Colonic mucosa (tissue), 4 donors: Measurements from ENCODE around the gene BAX. TPM values are rescaled to one million over a fixed set of nuclear protein-coding genes. Genes with fewer than 3 reads are reported as not detected.
"Not testable (repeated sequence)": the region's sequence is repeated elsewhere in the genome, so short reads cannot be mapped to it uniquely, and the experiment has no call there.

Experiments used
- DNase-seq: peaks from one replicate; pipeline ENCODE4 v3.0.0-alpha.2; 2020
- H3K27ac ChIP-seq: fragments of 200-600 bp; one replicate; pipeline ENCODE4 v1.8.0; 2021
- H3K27me3 ChIP-seq: fragments of 200-600 bp; one replicate; pipeline ENCODE4 v1.8.0; 2021
- H3K36me3 ChIP-seq: fragments of 200-600 bp; one replicate; pipeline ENCODE4 v1.8.0; 2021
- H3K4me1 ChIP-seq: fragments of 200-600 bp; one replicate; pipeline ENCODE4 v1.8.0; 2021; ENCODE audit warnings: mild to moderate bottlenecking
- H3K4me3 ChIP-seq: fragments of 200-600 bp; one replicate; pipeline ENCODE4 v1.8.0; 2021
- H3K9ac ChIP-seq, 2 donors: one replicate each; pipeline ENCODE4 v1.7.0; 2013; ENCODE audit warnings: control low read depth in 2 of 2, low read depth in 2 of 2, low read length in 2 of 2
- H3K9me3 ChIP-seq: fragments of 200-600 bp; one replicate; pipeline ENCODE4 v1.8.0; 2021
- CTCF ChIP-seq: fragments of 200-600 bp; IDR thresholded peaks from one replicate; pipeline ENCODE4 v1.8.0; 2022; ENCODE audit warnings: antibody characterized with exemption, mild to moderate bottlenecking
- intact Hi-C: fragments of 100-400 bp; cut with DNase I; formaldehyde crosslinking; loops from one replicate; pipeline ENCODE4 v1.14.1; 2022
- total RNA-seq, 2 donors: library from RNA; stranded (reverse); fragmentation: NEBNext Ultra II Directional in 1 of 2; extraction: Animal tissue kit (Norgen Biotek cat#: 25700) in 1 of 2; gene quantifications; one replicate each; pipeline ENCODE4 v1.2.1, GENCODE V29; 2021
- donor health status: healthy.
- donor health status: DM: no; HTN: no; CAD: no.
- donor health status: DM: no; HTN: no; CAD: no.

Gene BAX
- total RNA-seq, 2 donors from 2014 or later, result 144 to 223 TPM

GRCh38 chr19:48913114-48913889 is 41.4 kb upstream of the BAX start:
- Histone ChIP-seq H3K9ac (no peak overlapping the region), H3K4me3 (no peak overlapping the region), H3K27ac (no peak overlapping the region), H3K4me1 (no peaks in the 10 kb centered on the region), H3K36me3 (peaks cover 16% of the 10 kb centered on the region), H3K9me3 (no peaks in the 10 kb centered on the region), H3K27me3 (no peaks in the 10 kb centered on the region)
- no peak for TF ChIP-seq CTCF
- intact Hi-C loops, result no loop called here
- DNase-seq, result no peak

GRCh38 chr19:48914181-48914580 is 40.5 kb upstream of the BAX start:
- TF ChIP-seq CTCF, result no peak
- Histone ChIP-seq H3K36me3 (peaks cover 16% of the 10 kb centered on the region), H3K9me3 (no peaks in the 10 kb centered on the region), H3K27ac (no peak overlapping the region), H3K4me3 (no peak overlapping the region), H3K27me3 (no peaks in the 10 kb centered on the region), H3K9ac (no peak overlapping the region), H3K4me1 (no peaks in the 10 kb centered on the region)
- intact Hi-C loops, result no loop called here
- DNase-seq, result no peak

- H3K36me3 ChIP-seq, result peaks cover 16% of the 10 kb centered on the region
- H3K4me3 ChIP-seq, result no peak overlapping the region
- no peaks in the 10 kb centered on the region for H3K27me3 ChIP-seq
- no peaks in the 10 kb centered on the region for H3K4me1 ChIP-seq
- intact Hi-C loops, result no loop called here
- TF ChIP-seq CTCF, result no peak
- no peaks in the 10 kb centered on the region for H3K9me3 ChIP-seq
- DNase-seq, result no peak
- H3K9ac ChIP-seq, result no peak overlapping the region
- H3K27ac ChIP-seq, result no peak overlapping the region
These were observed 38.9 kb upstream of the BAX start for GRCh38 chr19:48915757-48916156.

GRCh38 chr19:48918071-48918470 is 36.6 kb upstream of the BAX start:
- no peak overlapping the region for H3K27ac ChIP-seq
- H3K4me3 ChIP-seq, result no peak overlapping the region
- no peak for TF ChIP-seq CTCF
- intact Hi-C loops, result no loop called here
- peaks cover 13% of the 10 kb centered on the region for H3K36me3 ChIP-seq
- no peak for DNase-seq
- H3K9me3 ChIP-seq, result no peaks in the 10 kb centered on the region
- no peaks in the 10 kb centered on the region for H3K27me3 ChIP-seq
- H3K4me1 ChIP-seq, result no peaks in the 10 kb centered on the region
- H3K9ac ChIP-seq, result no peak overlapping the region

GRCh38 chr19:48918801-48919247 is 35.9 kb upstream of the BAX start:
- H3K9ac ChIP-seq, result no peak overlapping the region
- no peak overlapping the region for H3K27ac ChIP-seq
- TF ChIP-seq CTCF, result no peak
- peaks cover 5% of the 10 kb centered on the region for H3K36me3 ChIP-seq
- H3K9me3 ChIP-seq, result no peaks in the 10 kb centered on the region
- H3K27me3 ChIP-seq, result no peaks in the 10 kb centered on the region
- intact Hi-C loops, result no loop called here
- DNase-seq, result no peak
- no peaks in the 10 kb centered on the region for H3K4me1 ChIP-seq
- H3K4me3 ChIP-seq, result no peak overlapping the region

GRCh38 chr19:48919271-48919670 is 35.4 kb upstream of the BAX start:
- H3K9me3 ChIP-seq, H3K4me3 ChIP-seq, H3K27me3 ChIP-seq, H3K36me3 ChIP-seq, H3K9ac ChIP-seq, DNase-seq, H3K4me1 ChIP-seq, intact Hi-C loops, H3K27ac ChIP-seq: not testable (repeated sequence)
